ENCODE data around the gene CPXM2. TPM values are rescaled to one million over a fixed set of nuclear protein-coding genes. Genes with fewer than 3 reads are reported as not detected.

CPXM2 gene
- total RNA-seq, 5 donors from 2014 or later (not counting 1 experiment from before 2014, with no cell fraction given) = not detected

DNA sequence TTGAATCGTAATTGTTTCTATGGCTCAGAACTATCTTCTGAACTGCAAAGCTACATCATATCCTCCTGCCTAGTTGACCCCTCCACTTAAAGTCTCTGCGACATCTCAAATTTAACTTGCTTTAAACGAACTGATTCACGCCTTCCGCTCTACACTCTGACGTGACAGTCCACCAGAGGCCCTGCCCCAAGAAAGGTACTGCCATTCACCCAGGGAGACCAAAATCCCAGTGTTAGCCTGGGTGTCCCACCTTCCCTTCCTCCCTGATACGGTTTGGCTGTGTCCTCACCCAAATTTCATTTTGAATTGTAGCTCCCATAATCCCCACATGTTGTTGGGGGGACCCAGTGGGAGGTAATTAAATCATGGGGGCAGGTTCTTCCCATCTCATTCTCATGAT is 90.8 kb downstream of the CPXM2 start:
- H3K27me3 Mint-ChIP-seq = peaks cover 6 to 14% of the 10 kb centered on the region in 2 donors
- no peak for DNase-seq
- no peaks in the 10 kb centered on the region for H3K36me3 ChIP-seq (ENCODE audit: control insufficient read depth in 2 of 2, extremely low read depth in 1 of 2, insufficient read depth in 1 of 2, low read length in 1 of 2)
- H3K27ac ChIP-seq (ENCODE audit: low read length) = no peak overlapping the region
- WGBS (ENCODE audit: insufficient coverage) = 74% methylated on average over 6 of the region's 7 CpGs
- H3K4me1 Mint-ChIP-seq = no peaks in the 10 kb centered on the region
- ChIA-PET CTCF (no interaction called here), POLR2A (no interaction called here)
- H3K4me1 ChIP-seq (ENCODE audit: control insufficient read depth in 1 of 2, extremely low read depth in 1 of 2, insufficient read depth in 2 of 2, low read length in 2 of 2) = no peaks in the 10 kb centered on the region
- no peaks in the 10 kb centered on the region for H3K36me3 Mint-ChIP-seq
- H3K4me3 ChIP-seq (ENCODE audit: control insufficient read depth in 1 of 2, extremely low read depth in 1 of 2, low read length in 1 of 2) = no peak overlapping the region
- no peaks in the 10 kb centered on the region for H3K9me3 ChIP-seq
- no peak for ATAC-seq (replicated peaks in 1 of 4)
- H3K9me3 Mint-ChIP-seq = no peaks in the 10 kb centered on the region
- no peak overlapping the region for H3K27ac Mint-ChIP-seq
- H3K4me3 Mint-ChIP-seq = no peak overlapping the region
- H3K27me3 ChIP-seq (replicated peaks in 1 of 2; ENCODE audit: control insufficient read depth in 2 of 2, extremely low read depth in 1 of 2, insufficient read depth in 2 of 2, low read length in 1 of 2) = no peaks in the 10 kb centered on the region

DNA sequence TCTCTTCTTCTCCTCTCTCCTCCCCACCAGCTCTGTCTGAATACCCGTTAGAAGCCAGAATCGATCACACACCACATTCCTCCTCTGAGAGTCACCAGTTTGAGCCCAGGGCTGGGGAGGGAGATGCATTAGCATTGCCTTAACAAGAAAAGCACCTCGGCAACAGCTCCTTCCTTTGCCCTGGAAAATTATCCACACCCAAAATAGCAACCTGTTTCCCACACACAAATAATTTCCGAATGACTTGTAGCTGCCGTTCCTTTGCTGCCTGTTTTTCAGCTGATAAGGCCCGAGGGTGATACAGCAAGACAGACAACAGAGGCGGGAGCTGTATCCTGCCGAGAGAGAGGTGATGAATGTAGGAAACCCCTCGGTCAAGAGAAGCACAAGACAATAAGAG is 91.3 kb downstream of the CPXM2 start:
- POLR2A ChIA-PET = no interaction called here
- Histone ChIP-seq H3K4me1 (ENCODE audit: control insufficient read depth in 1 of 2, extremely low read depth in 1 of 2, insufficient read depth in 2 of 2, low read length in 2 of 2) (no peaks in the 10 kb centered on the region), H3K27me3 (replicated peaks in 1 of 2; ENCODE audit: control insufficient read depth in 2 of 2, extremely low read depth in 1 of 2, insufficient read depth in 2 of 2, low read length in 1 of 2) (no peaks in the 10 kb centered on the region), H3K9me3 (no peaks in the 10 kb centered on the region), H3K4me3 (ENCODE audit: control insufficient read depth in 1 of 2, extremely low read depth in 1 of 2, low read length in 1 of 2) (no peak overlapping the region), H3K36me3 (ENCODE audit: control insufficient read depth in 2 of 2, extremely low read depth in 1 of 2, insufficient read depth in 1 of 2, low read length in 1 of 2) (no peaks in the 10 kb centered on the region), H3K27ac (ENCODE audit: low read length) (no peak overlapping the region)
- ATAC-seq (replicated peaks in 1 of 4) (no peak), DNase-seq (no peak)
- Mint-ChIP-seq H3K4me3 (no peak overlapping the region), H3K9me3 (no peaks in the 10 kb centered on the region), H3K27me3 (peaks cover 6 to 14% of the 10 kb centered on the region in 2 donors), H3K36me3 (no peaks in the 10 kb centered on the region), H3K27ac (no peak overlapping the region), H3K4me1 (no peaks in the 10 kb centered on the region)
- CTCF ChIA-PET = no interaction called here
- WGBS (ENCODE audit: insufficient coverage) = 7% methylated on average over 2 of the region's 9 CpGs

DNA sequence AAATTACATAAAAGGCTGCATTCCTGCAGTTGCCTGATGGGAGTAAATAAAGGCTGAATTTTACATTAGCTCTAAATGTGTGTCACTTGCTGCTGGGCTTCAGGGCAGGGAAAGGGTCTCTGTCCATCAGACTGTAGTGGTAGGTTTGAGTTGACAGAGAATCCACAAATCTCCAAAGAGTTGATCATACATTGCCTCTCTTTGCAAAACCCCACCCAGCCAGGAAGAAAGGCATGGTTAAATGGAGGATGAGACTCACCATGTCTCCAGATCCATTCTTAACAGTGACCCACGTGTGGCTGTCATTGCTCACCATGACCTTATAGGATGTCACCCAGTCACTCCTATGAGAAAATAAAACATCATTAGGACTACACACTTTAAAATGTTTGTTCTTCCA is 92.8 kb downstream of the CPXM2 start:
- whole genome bisulfite sequencing (ENCODE audit: insufficient coverage) = no CpG with 5 or more reads among the region's 1 CpG

DNA sequence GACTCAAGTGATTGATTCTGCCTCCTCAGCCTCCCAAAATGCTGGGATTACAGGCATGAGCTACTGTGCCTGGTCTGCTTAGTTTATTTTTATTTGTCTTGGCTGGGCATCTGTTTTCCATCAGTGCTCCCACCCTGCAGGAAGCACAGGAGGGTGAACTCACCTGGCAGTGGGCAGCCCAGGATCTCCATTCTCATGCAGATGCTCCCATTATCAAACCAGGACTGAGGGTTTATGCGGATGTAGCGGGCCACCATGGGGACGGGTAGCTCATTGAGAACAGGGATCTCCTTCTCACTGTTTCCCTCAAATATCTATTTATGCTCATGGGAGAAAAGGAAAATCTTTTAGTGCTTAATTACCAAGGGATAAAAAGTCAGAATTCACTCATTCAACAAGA is 93.8 kb downstream of the CPXM2 start:
- H3K27ac Mint-ChIP-seq = no peak overlapping the region
- CTCF ChIA-PET = no interaction called here

More for the DNA sequence above, 92.8 kb downstream of the CPXM2 start:
- Mint-ChIP-seq H3K4me1 (no peaks in the 10 kb centered on the region), H3K9me3 (no peaks in the 10 kb centered on the region), H3K36me3 (no peaks in the 10 kb centered on the region), H3K27ac (no peak overlapping the region), H3K4me3 (no peak overlapping the region), H3K27me3 (peaks cover 0 to 6% of the 10 kb centered on the region in 2 donors)
- CTCF ChIA-PET = no interaction called here
- Histone ChIP-seq H3K36me3 (ENCODE audit: control insufficient read depth in 2 of 2, extremely low read depth in 1 of 2, insufficient read depth in 1 of 2, low read length in 1 of 2) (no peaks in the 10 kb centered on the region), H3K4me1 (ENCODE audit: control insufficient read depth in 1 of 2, extremely low read depth in 1 of 2, insufficient read depth in 2 of 2, low read length in 2 of 2) (no peaks in the 10 kb centered on the region), H3K4me3 (ENCODE audit: control insufficient read depth in 1 of 2, extremely low read depth in 1 of 2, low read length in 1 of 2) (no peak overlapping the region), H3K9me3 (no peaks in the 10 kb centered on the region), H3K27me3 (replicated peaks in 1 of 2; ENCODE audit: control insufficient read depth in 2 of 2, extremely low read depth in 1 of 2, insufficient read depth in 2 of 2, low read length in 1 of 2) (no peaks in the 10 kb centered on the region), H3K27ac (ENCODE audit: low read length) (no peak overlapping the region)
- POLR2A ChIA-PET = no interaction called here
- no peak for DNase-seq
- no peak for ATAC-seq (replicated peaks in 1 of 4)

DNA sequence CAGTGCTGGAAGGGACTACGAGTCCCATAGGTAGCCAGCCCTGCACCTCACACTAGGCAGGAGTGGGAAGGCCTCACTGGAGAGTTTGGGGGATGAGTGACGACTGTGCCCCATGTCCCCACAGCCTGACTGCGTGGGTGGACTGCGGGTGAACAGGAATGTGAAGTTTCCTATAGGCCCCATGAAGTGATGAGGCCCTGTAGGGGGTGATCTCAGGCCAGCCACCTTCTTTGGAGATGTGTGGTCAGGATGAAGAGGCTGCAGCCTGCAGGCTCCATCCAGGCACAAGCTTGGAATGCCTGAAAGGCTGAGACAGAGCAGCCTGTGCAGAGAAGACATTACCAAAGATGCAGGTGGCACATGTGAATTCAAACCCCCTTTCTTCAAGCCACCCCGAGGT is 94.9 kb downstream of the CPXM2 start:
- DNase-seq (no peak), ATAC-seq (replicated peaks in 1 of 4) (no peak)
- Mint-ChIP-seq H3K36me3 (no peaks in the 10 kb centered on the region), H3K4me1 (no peaks in the 10 kb centered on the region), H3K27ac (no peak overlapping the region), H3K27me3 (peaks cover 0 to 6% of the 10 kb centered on the region in 2 donors), H3K9me3 (no peaks in the 10 kb centered on the region), H3K4me3 (no peak overlapping the region)
- Histone ChIP-seq H3K4me1 (ENCODE audit: control insufficient read depth in 1 of 2, extremely low read depth in 1 of 2, insufficient read depth in 2 of 2, low read length in 2 of 2) (no peaks in the 10 kb centered on the region), H3K36me3 (ENCODE audit: control insufficient read depth in 2 of 2, extremely low read depth in 1 of 2, insufficient read depth in 1 of 2, low read length in 1 of 2) (no peaks in the 10 kb centered on the region), H3K9me3 (no peaks in the 10 kb centered on the region), H3K27ac (ENCODE audit: low read length) (no peak overlapping the region), H3K4me3 (ENCODE audit: control insufficient read depth in 1 of 2, extremely low read depth in 1 of 2, low read length in 1 of 2) (no peak overlapping the region), H3K27me3 (replicated peaks in 1 of 2; ENCODE audit: control insufficient read depth in 2 of 2, extremely low read depth in 1 of 2, insufficient read depth in 2 of 2, low read length in 1 of 2) (peaks cover 0 to 3% of the 10 kb centered on the region in 2 experiments)
- CTCF ChIA-PET = no interaction called here
- 67% methylated on average over 4 of the region's 5 CpGs for WGBS (ENCODE audit: insufficient coverage)
- POLR2A ChIA-PET = no interaction called here

More for the DNA sequence above, 93.8 kb downstream of the CPXM2 start:
- Mint-ChIP-seq H3K4me1 (no peaks in the 10 kb centered on the region), H3K4me3 (no peak overlapping the region), H3K9me3 (no peaks in the 10 kb centered on the region), H3K27me3 (peaks cover 0 to 6% of the 10 kb centered on the region in 2 donors), H3K36me3 (no peaks in the 10 kb centered on the region)
- ATAC-seq (replicated peaks in 1 of 4) (no peak), DNase-seq (no peak)
- Histone ChIP-seq H3K27me3 (replicated peaks in 1 of 2; ENCODE audit: control insufficient read depth in 2 of 2, extremely low read depth in 1 of 2, insufficient read depth in 2 of 2, low read length in 1 of 2) (peaks cover 0 to under 1% of the 10 kb centered on the region in 2 experiments), H3K4me3 (ENCODE audit: control insufficient read depth in 1 of 2, extremely low read depth in 1 of 2, low read length in 1 of 2) (no peak overlapping the region), H3K36me3 (ENCODE audit: control insufficient read depth in 2 of 2, extremely low read depth in 1 of 2, insufficient read depth in 1 of 2, low read length in 1 of 2) (no peaks in the 10 kb centered on the region), H3K27ac (ENCODE audit: low read length) (no peak overlapping the region), H3K9me3 (no peaks in the 10 kb centered on the region), H3K4me1 (ENCODE audit: control insufficient read depth in 1 of 2, extremely low read depth in 1 of 2, insufficient read depth in 2 of 2, low read length in 2 of 2) (no peaks in the 10 kb centered on the region)
- POLR2A ChIA-PET = no interaction called here
- WGBS (ENCODE audit: insufficient coverage) = no CpG with 5 or more reads among the region's 3 CpGs

DNA sequence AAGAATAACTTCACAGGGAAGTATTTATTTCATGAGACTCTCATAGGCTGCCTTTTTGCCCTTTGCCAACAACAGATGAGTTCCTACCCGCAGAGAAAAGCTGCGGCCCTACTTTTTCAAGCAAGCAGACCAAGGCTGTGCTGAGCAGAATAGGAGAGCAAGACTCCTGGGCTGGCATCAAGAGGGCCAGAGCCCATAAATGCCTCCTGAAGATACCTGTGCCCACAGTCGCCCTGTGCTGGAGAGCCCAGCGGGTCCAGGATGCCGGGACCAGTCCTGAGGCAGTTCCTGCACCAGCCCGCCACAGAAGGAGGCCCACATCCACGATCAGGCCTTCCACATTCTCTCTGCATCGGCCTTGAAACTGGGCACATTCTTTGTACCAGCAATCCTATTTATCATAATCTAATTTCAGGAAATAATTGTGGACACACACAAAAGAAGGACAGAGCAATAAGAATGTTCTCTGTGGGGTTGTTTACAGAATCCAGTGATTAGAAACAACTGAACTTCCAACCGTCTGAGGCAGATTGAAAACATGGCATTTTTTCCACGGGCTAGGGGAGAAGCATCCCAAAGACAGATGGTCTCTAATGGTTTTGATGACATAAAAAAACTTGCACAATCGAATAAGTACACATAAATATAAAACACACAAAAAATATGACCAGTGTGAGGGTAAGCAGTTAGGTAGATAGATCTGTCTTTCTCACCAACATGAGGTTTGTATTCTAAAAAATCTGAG is 95.6 kb downstream of the CPXM2 start:
- ChIA-PET CTCF (no interaction called here), POLR2A (no interaction called here)
- H3K27ac Mint-ChIP-seq = no peak overlapping the region

More for the DNA sequence above, 95.6 kb downstream of the CPXM2 start:
- H3K4me1 Mint-ChIP-seq = no peaks in the 10 kb centered on the region
- H3K9me3 Mint-ChIP-seq = no peaks in the 10 kb centered on the region
- 83% methylated on average over 7 of the region's 11 CpGs for WGBS (ENCODE audit: insufficient coverage)
- H3K27me3 ChIP-seq (replicated peaks in 1 of 2; ENCODE audit: control insufficient read depth in 2 of 2, extremely low read depth in 1 of 2, insufficient read depth in 2 of 2, low read length in 1 of 2) = peaks cover 0 to 3% of the 10 kb centered on the region in 2 experiments
- no peaks in the 10 kb centered on the region for H3K9me3 ChIP-seq
- no peak overlapping the region for H3K27ac ChIP-seq (ENCODE audit: low read length)
- no peak for ATAC-seq (replicated peaks in 1 of 4)
- H3K36me3 Mint-ChIP-seq = no peaks in the 10 kb centered on the region
- no peaks in the 10 kb centered on the region for H3K4me1 ChIP-seq (ENCODE audit: control insufficient read depth in 1 of 2, extremely low read depth in 1 of 2, insufficient read depth in 2 of 2, low read length in 2 of 2)
- peaks cover 0 to 6% of the 10 kb centered on the region in 2 donors for H3K27me3 Mint-ChIP-seq
- no peaks in the 10 kb centered on the region for H3K36me3 ChIP-seq (ENCODE audit: control insufficient read depth in 2 of 2, extremely low read depth in 1 of 2, insufficient read depth in 1 of 2, low read length in 1 of 2)
- no peak overlapping the region for H3K4me3 Mint-ChIP-seq
- no peak overlapping the region for H3K4me3 ChIP-seq (ENCODE audit: control insufficient read depth in 1 of 2, extremely low read depth in 1 of 2, low read length in 1 of 2)
- DNase-seq = no peak

Data from T-cell (primary cell).